NB4 (cell line): ENCODE data around the gene MC2R.

Experiments
- CTCF ChIP-seq: IDR thresholded peaks from one replicate; pipeline ENCODE4 v1.5.1; 2012; ENCODE audit warnings: low read depth, low read length
- TF ChIP-seq, protein P1 (sequence below): IDR thresholded peaks from 2 replicates; pipeline ENCODE4 v1.6.1; 2011; ENCODE audit warnings: low read depth, low read length

- TF ChIP-seq CTCF, result no peak
- TF ChIP-seq, protein P1, sequence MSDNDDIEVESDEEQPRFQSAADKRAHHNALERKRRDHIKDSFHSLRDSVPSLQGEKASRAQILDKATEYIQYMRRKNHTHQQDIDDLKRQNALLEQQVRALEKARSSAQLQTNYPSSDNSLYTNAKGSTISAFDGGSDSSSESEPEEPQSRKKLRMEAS, result no peak
These were observed 15.6 kb upstream of the MC2R start for GRCh38 chr18:13930964-13931363.
